ENCODE measurements around the gene PRPF4.

- TF ChIP-seq EP300 (IDR thresholded peaks at IDR 0.05) (no peak), ZFP36 (IDR thresholded peaks at IDR 0.05; ENCODE audit: borderline replicate concordance, partially characterized antibody) (no peak), MAZ (IDR thresholded peaks at IDR 0.05; ENCODE audit: borderline replicate concordance, low read depth, low read length) (no peak), POLR2AphosphoS2 (conservative IDR thresholded peaks at IDR 0.05; ENCODE audit: low read length) (no peak), CHD2 (IDR thresholded peaks at IDR 0.05; ENCODE audit: low read length, partially characterized antibody) (no peak), KDM5A (IDR thresholded peaks at IDR 0.05) (no peak)
- TF ChIP-seq, protein P1, sequence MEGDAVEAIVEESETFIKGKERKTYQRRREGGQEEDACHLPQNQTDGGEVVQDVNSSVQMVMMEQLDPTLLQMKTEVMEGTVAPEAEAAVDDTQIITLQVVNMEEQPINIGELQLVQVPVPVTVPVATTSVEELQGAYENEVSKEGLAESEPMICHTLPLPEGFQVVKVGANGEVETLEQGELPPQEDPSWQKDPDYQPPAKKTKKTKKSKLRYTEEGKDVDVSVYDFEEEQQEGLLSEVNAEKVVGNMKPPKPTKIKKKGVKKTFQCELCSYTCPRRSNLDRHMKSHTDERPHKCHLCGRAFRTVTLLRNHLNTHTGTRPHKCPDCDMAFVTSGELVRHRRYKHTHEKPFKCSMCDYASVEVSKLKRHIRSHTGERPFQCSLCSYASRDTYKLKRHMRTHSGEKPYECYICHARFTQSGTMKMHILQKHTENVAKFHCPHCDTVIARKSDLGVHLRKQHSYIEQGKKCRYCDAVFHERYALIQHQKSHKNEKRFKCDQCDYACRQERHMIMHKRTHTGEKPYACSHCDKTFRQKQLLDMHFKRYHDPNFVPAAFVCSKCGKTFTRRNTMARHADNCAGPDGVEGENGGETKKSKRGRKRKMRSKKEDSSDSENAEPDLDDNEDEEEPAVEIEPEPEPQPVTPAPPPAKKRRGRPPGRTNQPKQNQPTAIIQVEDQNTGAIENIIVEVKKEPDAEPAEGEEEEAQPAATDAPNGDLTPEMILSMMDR (IDR thresholded peaks at IDR 0.05) = no peak
These were observed 38.4 kb upstream of the PRPF4 start for GRCh38 chr9:113237026-113237425.
